Body of pancreas (tissue), 4 donors: ENCODE data around the gene SEPTIN12. TPM values are rescaled to one million over a fixed set of nuclear protein-coding genes. Genes with fewer than 3 reads are reported as not detected.

Source experiments
- ATAC-seq: fragments of 150-250 bp; one replicate; pipeline ENCODE4 v1.9.1; 2016
- DNase-seq, 4 donors: peaks; one replicate each; pipeline ENCODE4 v3.0.0-alpha.2; 2019
- H3K27ac ChIP-seq, 4 donors: fragments of 200-600 bp; sonication (generic); 1 replicate in 3 of 4; 2 replicates in 1 of 4; pipeline versions ENCODE4 v1.5.1 to v1.6.1; 2016 to 2019; ENCODE audit warnings: mild to moderate bottlenecking in 1 of 4, mixed read lengths in 1 of 4, moderate library complexity in 1 of 4
- H3K27me3 ChIP-seq, 2 donors: fragments of 200-600 bp; sonication (generic); one replicate each; pipeline ENCODE4 v1.6.0; 2016; ENCODE audit warnings: mild to moderate bottlenecking in 1 of 2
- H3K36me3 ChIP-seq, 2 donors: fragments of 200-600 bp; sonication (generic); replicated peaks in 1 of 2; 2 replicates each; pipeline ENCODE4 v1.5.1; 2016; ENCODE audit warnings: low read depth in 2 of 2; ENCODE audit not compliant: insufficient read depth in 1 of 2
- H3K4me1 ChIP-seq: fragments of 200-600 bp; sonication (generic); one replicate; pipeline ENCODE4 v1.6.0; 2016
- H3K4me3 ChIP-seq, 2 donors: fragments of 200-600 bp; sonication (generic); 1 replicate in 1 of 2; 2 replicates in 1 of 2; pipeline ENCODE4 v1.5.1; 2016 to 2019
- H3K9me3 ChIP-seq, 3 donors: fragments of 200-600 bp; sonication (generic); 1 replicate in 2 of 3; 2 replicates in 1 of 3; pipeline ENCODE4 v1.5.1; 2016
- POLR2A ChIP-seq, 3 donors: fragments of 450-650 bp; IDR thresholded peaks; one replicate each; pipeline ENCODE4 v1.6.1; 2016; ENCODE audit warnings: antibody characterized with exemption in 3 of 3, mild to moderate bottlenecking in 2 of 3
- WGBS, 2 donors: methylation state at CpG; one replicate each; pipeline ENCODE4 v1.1.5; 2017; 5-methylcytosine and 5-hydroxymethylcytosine counted together
- intact Hi-C: fragments of 100-400 bp; cut with DNase I; formaldehyde crosslinking; loops from one replicate; pipeline ENCODE4 v1.15.1; 2023
- total RNA-seq, 2 donors: library from RNA; depleted of rRNA; stranded (reverse); fragments of >200 nt; gene quantifications; one replicate each; pipeline ENCODE4 v1.1.0, GENCODE V29; 2016
- TF ChIP-seq, protein P1 (sequence below), 7 experiments: fragments of 450-650 bp in 4 of 7; fragments of 200-600 bp in 3 of 7; sonication (generic) in 3 of 7; IDR thresholded peaks; one replicate each; pipeline ENCODE4 v1.5.1; 2016 to 2019; ENCODE audit warnings: antibody characterized with exemption in 7 of 7

The SEPTIN12 gene
- total RNA-seq, 2 donors from 2014 or later, result not detected

GRCh38 chr16:4801051-4801961, 13.2 kb upstream of the SEPTIN12 start:
- peaks cover 45% of the 10 kb centered on the region for H3K4me1 ChIP-seq
- TF ChIP-seq, protein P1, sequence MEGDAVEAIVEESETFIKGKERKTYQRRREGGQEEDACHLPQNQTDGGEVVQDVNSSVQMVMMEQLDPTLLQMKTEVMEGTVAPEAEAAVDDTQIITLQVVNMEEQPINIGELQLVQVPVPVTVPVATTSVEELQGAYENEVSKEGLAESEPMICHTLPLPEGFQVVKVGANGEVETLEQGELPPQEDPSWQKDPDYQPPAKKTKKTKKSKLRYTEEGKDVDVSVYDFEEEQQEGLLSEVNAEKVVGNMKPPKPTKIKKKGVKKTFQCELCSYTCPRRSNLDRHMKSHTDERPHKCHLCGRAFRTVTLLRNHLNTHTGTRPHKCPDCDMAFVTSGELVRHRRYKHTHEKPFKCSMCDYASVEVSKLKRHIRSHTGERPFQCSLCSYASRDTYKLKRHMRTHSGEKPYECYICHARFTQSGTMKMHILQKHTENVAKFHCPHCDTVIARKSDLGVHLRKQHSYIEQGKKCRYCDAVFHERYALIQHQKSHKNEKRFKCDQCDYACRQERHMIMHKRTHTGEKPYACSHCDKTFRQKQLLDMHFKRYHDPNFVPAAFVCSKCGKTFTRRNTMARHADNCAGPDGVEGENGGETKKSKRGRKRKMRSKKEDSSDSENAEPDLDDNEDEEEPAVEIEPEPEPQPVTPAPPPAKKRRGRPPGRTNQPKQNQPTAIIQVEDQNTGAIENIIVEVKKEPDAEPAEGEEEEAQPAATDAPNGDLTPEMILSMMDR (IDR thresholded peaks at IDR 0.05), result no peak
- no peak for TF ChIP-seq POLR2A (IDR thresholded peaks at IDR 0.05)
- H3K27ac ChIP-seq, result peak overlapping the region; percentile 80 to 91 (median 85)
- intact Hi-C loops, result no loop called here
- no peaks in the 10 kb centered on the region for H3K27me3 ChIP-seq
- peak overlapping the region in 1 of 2 donors; percentile 97 for H3K4me3 ChIP-seq
- WGBS, 2 donors, result 32 to 33% methylated on average over 14 to 28 of the region's 29 CpGs
- peak in 1 of 4 donors; percentile 28 for DNase-seq
- no peak for ATAC-seq
- H3K9me3 ChIP-seq, result no peaks in the 10 kb centered on the region
- H3K36me3 ChIP-seq, result peaks cover 0 to 2% of the 10 kb centered on the region in 2 donors

GRCh38 chr16:4800290-4801041, 12.3 kb upstream of the SEPTIN12 start:
- H3K27ac ChIP-seq, result peak overlapping the region in 3 of 4 donors; percentile 26 to 91 (median 80)
- H3K4me3 ChIP-seq, result no peak overlapping the region
- peaks cover 0 to 2% of the 10 kb centered on the region in 2 donors for H3K36me3 ChIP-seq
- TF ChIP-seq, protein P1 (IDR thresholded peaks at IDR 0.05), result no peak
- peak in 1 of 3 donors; percentile 29 for TF ChIP-seq POLR2A (IDR thresholded peaks at IDR 0.05)
- 38 to 55% methylated on average over 12 to 17 of the region's 17 CpGs for WGBS, 2 donors
- peaks cover 52% of the 10 kb centered on the region for H3K4me1 ChIP-seq
- H3K9me3 ChIP-seq, result no peaks in the 10 kb centered on the region
- intact Hi-C loops, result no loop called here
- DNase-seq (peak; percentile 77 to 89 (median 86)), ATAC-seq (no peak)
- H3K27me3 ChIP-seq, result no peaks in the 10 kb centered on the region

DNA sequence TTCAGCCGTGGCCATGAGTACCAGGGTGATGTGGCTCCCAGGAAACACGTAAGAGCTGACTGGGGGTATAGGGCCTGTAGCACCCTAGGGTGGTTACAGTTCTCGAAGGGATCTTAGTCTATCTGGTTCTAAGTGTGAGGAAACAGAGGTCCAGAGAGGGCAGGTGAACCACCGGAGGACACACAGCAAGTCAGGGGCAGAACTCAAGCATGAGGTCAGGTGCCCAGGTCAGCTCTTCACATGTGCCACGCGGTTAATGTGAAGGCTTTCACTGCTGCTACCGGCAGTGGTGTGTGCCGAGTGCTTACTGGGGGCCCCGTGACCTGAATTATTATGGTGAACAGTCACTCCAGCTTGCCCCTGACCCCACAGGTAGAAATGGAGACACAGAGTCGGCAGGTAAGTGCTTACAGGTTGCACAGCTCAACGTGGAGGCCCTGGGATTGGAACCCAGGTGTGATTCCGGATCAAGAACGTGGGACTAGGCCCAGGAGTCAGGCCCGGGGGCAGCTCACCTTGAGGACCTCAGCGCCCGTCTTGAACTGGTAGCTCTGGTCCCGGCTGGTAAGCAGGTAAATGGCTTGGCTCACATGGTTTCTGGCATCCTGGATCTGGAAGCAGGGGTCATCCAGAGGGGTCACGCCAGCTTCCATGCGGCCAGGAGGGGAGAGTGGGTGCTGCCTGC, 11.2 kb upstream of the SEPTIN12 start:
- ATAC-seq (no peak), DNase-seq (no peak)
- no peaks in the 10 kb centered on the region for H3K27me3 ChIP-seq
- no peaks in the 10 kb centered on the region for H3K36me3 ChIP-seq
- intact Hi-C loops, result no loop called here
- H3K4me1 ChIP-seq, result peaks cover 57% of the 10 kb centered on the region
- WGBS, 2 donors, result 90 to 92% methylated on average over 6 to 16 of the region's 19 CpGs
- H3K9me3 ChIP-seq, result no peaks in the 10 kb centered on the region
- H3K27ac ChIP-seq, result peak overlapping the region in 1 of 4 donors; percentile 80
- no peak for TF ChIP-seq POLR2A (IDR thresholded peaks at IDR 0.05)
- TF ChIP-seq, protein P1 (IDR thresholded peaks at IDR 0.05), result no peak
- H3K4me3 ChIP-seq, result no peak overlapping the region

GRCh38 chr16:4798456-4798855, 10.3 kb upstream of the SEPTIN12 start:
- peaks cover 56% of the 10 kb centered on the region for H3K4me1 ChIP-seq
- DNase-seq (no peak), ATAC-seq (no peak)
- no peaks in the 10 kb centered on the region for H3K9me3 ChIP-seq
- H3K36me3 ChIP-seq, result no peaks in the 10 kb centered on the region
- H3K4me3 ChIP-seq, result no peak overlapping the region
- TF ChIP-seq POLR2A (IDR thresholded peaks at IDR 0.05), result no peak
- TF ChIP-seq, protein P1 (IDR thresholded peaks at IDR 0.05), result no peak
- no peaks in the 10 kb centered on the region for H3K27me3 ChIP-seq
- intact Hi-C loops, result no loop called here
- WGBS, 2 donors, result 90% methylated on average over 12 of the region's 16 CpGs; no CpG with 5 or more reads in 1 of the 2 donors
- no peak overlapping the region for H3K27ac ChIP-seq
